ENCODE results near the gene FLT4.

The FLT4 gene

GRCh38 chr5:180643191-180643851 lies 6.1 kb downstream of the FLT4 start:
- DNase-seq (ENCODE audit: low read depth in 1 of 2, low spot score in 1 of 2) = no peak

- DNase-seq (ENCODE audit: low read depth in 1 of 2, low spot score in 1 of 2) = no peak
These were observed 6.6 kb downstream of the FLT4 start for GRCh38 chr5:180642779-180643178.

- DNase-seq (ENCODE audit: low read depth in 1 of 2, low spot score in 1 of 2) = no peak
These were observed 7.1 kb downstream of the FLT4 start for GRCh38 chr5:180642181-180642775.

GRCh38 chr5:180641566-180641900 lies 7.9 kb downstream of the FLT4 start:
- no peak for DNase-seq (ENCODE audit: low read depth in 1 of 2, low spot score in 1 of 2)

GRCh38 chr5:180640861-180641565 lies 8.4 kb downstream of the FLT4 start:
- DNase-seq (ENCODE audit: low read depth in 1 of 2, low spot score in 1 of 2) = no peak

GRCh38 chr5:180640611-180640860 lies 8.9 kb downstream of the FLT4 start:
- DNase-seq (ENCODE audit: low read depth in 1 of 2, low spot score in 1 of 2) = no peak

GRCh38 chr5:180639741-180640610 lies 9.4 kb downstream of the FLT4 start:
- DNase-seq (ENCODE audit: low read depth in 1 of 2, low spot score in 1 of 2) = no peak

GRCh38 chr5:180639287-180639686 lies 10.1 kb downstream of the FLT4 start:
- no peak for DNase-seq (ENCODE audit: low read depth in 1 of 2, low spot score in 1 of 2)

- DNase-seq (ENCODE audit: low read depth in 1 of 2, low spot score in 1 of 2) = no peak
These were observed 11.3 kb downstream of the FLT4 start for GRCh38 chr5:180637962-180638680.

- DNase-seq (ENCODE audit: low read depth in 1 of 2, low spot score in 1 of 2) = no peak
These were observed 12.9 kb downstream of the FLT4 start for GRCh38 chr5:180636403-180637075.

- DNase-seq (ENCODE audit: low read depth in 1 of 2, low spot score in 1 of 2) = no peak
These were observed 13.4 kb downstream of the FLT4 start for GRCh38 chr5:180636016-180636402.

GRCh38 chr5:180633283-180634177 lies 15.9 kb downstream of the FLT4 start:
- no peak for DNase-seq (ENCODE audit: low read depth in 1 of 2, low spot score in 1 of 2)

- DNase-seq (ENCODE audit: low read depth in 1 of 2, low spot score in 1 of 2) = no peak
These were observed 16.6 kb downstream of the FLT4 start for GRCh38 chr5:180632768-180633167.

GRCh38 chr5:180631549-180632383 lies 17.6 kb downstream of the FLT4 start:
- no peak for DNase-seq (ENCODE audit: low read depth in 1 of 2, low spot score in 1 of 2)

GRCh38 chr5:180630426-180630825 lies 19.0 kb downstream of the FLT4 start:
- DNase-seq (ENCODE audit: low read depth in 1 of 2, low spot score in 1 of 2) = no peak

GRCh38 chr5:180629831-180630382 lies 19.5 kb downstream of the FLT4 start:
- DNase-seq (ENCODE audit: low read depth in 1 of 2, low spot score in 1 of 2) = no peak

GRCh38 chr5:180628827-180629750 lies 20.3 kb downstream of the FLT4 start:
- DNase-seq (ENCODE audit: low read depth in 1 of 2, low spot score in 1 of 2) = no peak
